GM21515 (cell line): ENCODE data around the gene FGFBP1.

Experiments used
- ATAC-seq: cut with Tn5 transposase; IDR thresholded peaks from one replicate; pipeline ENCODE4 v1.9.1; 2021; ENCODE audit not compliant: unreplicated experiment

FGFBP1 gene

DNA sequence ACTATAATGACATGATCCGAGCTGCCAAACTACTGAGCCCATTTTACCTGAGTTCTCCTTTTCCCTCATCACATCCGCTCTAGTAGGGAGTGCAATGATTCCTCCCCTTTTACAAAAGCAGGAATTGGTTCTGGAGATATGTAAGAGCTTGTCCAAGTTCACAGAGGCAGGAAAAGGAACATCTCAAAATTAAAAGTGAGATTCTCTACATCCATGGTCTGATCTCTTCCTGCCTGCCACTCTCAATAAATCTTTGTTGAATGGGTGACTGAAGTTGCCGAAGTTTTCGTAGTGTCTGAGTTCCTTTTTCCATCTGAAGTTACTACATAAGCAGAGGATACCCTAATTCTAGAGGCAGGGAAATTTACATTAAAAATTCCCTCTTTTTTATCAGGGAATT, at the start of gene FGFBP1:
FGFBP1 (minus strand) TSS at position 101 of the 400 bp plus-strand sequence. CDS start 2,108 bp downstream, outside the sequence.
- ATAC-seq = no peak

DNA sequence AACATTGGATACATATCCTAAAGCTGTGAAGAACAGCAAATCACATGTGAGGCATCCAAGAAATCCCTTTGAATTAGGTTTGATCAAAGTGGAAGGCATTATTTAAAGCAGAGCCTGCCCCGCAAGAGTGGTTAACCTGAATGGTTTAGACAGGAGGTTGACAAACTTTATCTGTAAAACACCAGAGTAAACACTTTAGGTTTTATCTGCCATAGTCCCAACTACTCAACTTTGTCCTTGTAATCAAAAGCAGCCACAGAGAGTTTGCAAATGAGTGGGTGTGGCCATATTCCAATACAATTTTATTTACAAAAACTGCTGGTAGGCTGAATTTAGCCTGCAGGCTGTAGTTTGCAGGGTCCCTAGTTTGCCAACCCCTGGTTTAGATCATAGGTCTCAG, 49.7 kb upstream of the FGFBP1 start:
- ATAC-seq = no peak

DNA sequence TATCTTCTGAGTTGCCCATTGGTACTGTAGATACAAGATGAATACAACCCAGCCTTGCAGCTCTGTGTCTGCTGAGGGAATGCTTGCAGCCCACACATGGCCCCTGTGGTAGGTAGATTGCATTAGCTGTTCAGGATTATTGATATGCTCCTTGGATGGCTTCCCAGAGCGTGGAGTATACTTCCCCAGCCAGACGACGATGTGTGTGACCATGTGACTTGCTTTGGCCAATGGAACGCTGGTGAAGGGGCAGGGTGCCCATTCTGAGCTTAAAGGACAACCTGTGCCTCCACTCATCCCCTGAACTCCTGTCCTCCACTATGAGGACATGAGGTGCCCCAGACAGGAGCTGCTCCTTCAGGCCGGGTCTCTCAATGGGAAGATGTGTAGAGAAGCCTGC, 48.4 kb upstream of the FGFBP1 start:
- no peak for ATAC-seq

DNA sequence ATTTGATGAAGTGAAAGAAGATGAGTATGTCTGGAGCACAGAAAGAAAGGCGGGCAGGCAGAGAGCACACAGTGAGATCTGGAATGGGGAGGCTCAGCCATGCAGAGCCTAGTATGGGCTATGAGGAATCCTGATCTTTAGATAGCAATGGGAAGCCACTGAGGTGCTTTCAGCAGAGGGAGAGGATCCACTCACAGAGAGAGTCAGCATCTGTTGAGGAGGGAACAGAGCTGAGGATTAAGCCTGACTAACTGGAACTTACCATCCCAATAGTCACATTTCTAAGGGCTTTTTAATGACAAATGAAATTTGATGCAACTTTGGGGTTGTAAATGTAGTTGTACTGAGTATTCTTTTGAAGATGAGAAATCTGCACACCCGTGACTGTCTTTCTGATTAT, 45.1 kb upstream of the FGFBP1 start:
- ATAC-seq = no peak

DNA sequence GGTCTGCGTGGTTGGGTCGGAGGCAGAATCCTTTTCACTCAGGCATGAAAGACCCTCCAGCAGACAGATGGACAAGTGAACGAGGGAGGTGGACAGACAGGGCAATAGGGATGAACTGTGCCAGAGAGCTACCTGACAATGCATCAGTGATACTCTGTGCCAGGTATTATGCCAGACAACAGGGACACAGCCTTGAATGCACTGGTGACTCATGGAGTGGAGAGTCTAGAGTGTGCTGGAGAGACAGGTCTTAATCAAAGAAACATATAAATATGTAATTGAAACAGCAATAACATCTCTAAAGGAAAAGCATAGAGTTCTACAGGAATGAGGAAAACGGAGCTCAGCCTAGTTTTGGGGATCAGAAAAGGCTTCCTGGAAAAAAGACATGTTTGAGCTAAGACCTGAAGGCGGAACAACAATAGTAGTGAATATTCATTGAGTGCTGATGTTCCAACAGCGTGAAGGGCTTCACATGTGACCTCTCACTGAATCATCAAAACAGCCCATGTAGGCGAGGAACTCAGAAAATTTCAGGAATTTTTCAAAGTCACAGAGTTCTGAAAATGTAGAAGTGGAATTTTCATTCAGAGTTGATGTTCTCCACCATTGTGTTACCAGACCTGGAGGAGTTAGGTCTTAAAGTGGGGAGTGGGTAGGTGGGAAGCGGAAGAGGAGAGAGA, 44.4 kb upstream of the FGFBP1 start:
- no peak for ATAC-seq

DNA sequence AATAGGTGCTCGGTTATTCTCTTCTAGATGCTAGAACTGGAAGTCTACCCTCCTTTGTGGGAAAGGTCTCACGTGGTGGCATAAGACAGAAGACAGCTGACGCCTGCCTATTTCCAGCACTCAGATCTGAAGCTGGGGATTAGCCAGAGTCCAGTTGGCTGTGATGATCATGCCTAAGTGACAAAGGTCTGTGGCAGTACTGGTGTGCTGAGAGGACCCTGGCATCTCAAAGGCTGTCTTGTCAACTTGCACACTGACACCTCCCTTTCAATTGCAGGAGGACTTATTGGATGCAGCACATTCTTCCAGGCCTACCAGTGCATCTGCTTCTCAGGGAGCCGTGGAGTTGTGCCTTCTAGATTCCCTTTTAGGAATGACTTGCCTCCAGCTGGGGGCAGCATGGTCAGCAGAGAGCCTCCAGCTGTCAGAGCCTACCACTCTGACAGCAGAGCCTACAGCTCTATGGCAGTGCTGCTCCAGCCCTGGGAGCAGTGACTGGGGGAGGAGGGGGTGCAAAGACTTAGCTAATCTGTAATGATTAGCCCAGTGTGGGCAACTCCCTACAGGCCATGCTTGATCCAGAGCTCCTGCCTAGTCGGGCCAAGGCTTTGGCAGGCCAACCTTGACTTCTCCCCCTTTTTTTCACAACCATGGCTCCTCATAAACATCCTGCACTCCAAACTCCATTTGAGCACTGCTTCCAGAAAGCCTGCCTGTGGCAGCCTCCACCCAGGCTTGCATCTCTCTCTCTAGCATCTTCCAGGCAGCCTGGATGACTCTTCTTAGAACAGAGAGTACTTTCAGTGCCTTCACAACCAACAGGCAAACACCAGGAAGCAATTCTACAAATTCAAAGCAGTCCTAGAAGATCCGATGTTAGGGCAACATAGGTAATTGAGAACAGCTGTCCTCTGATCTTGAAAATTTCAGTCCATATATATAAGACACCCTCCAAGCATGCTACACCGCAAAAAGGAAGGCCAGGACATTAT, 38.2 kb upstream of the FGFBP1 start:
- no peak for ATAC-seq

DNA sequence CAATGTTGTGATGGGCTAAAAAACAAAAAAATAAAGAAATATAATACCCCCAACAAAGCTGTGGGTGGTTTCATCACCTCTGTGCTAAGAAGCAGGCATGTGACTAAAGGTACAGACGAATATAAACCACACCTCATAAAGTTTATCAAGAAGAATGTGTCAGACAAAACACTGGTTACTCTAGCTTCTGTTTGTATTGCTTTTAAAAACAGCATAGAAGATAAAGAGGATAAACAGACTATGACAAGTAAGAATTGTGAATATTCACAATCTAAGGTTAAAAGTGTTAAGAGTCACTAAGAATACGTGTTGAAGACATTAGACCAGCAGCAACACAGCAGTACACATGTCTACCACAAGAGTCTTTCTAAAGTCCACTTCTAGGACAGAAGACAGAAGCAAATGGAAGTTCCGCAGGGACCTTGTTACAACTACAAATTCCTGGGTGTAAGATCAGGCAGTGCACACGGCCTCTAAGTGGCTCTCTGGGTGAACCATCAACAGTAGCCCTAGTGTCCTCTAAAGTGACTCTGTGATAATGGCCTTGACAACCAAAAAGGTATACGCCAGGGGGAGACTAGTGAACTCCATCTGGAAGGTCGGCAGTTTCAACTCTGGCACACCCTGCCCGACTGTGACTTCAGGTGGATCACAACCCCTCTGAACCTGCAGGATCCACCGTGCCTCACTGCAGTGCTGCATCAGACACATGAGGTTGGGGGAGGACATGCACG, 32.7 kb upstream of the FGFBP1 start:
- ATAC-seq = no peak

DNA sequence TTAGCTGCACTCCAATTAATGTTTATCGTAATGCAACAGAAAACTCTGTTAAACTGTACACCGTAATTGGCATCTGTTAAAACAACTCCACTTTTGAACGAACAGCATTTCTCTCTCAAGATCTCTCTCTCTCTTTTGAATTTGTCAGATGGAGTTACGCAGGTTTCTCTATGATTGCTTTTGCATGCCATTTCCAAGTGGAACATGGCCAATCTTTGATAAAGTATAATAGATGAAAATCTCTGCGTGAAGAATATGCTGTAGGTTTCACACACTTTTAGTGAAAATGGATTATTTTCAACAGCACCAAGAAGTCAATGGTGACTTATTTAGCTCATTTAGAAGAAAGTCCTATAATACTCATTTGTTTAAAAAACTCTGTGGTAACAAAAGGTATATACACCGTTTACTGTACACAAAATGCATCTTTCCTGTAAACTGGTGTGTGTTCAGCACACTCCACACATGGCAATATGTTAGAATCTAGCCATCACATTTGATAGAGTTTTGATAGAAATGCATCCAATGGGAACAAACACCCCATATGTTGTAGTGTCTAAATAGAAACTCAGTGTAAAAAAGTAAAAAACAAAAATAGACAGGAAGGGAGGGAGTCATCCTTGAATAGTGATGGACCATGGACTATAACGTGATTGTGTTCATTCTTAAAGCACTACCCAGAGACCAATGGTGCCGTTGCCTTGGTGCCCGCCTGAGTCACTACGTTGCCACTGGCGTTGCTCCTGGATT, 30.2 kb upstream of the FGFBP1 start:
- no peak for ATAC-seq

DNA sequence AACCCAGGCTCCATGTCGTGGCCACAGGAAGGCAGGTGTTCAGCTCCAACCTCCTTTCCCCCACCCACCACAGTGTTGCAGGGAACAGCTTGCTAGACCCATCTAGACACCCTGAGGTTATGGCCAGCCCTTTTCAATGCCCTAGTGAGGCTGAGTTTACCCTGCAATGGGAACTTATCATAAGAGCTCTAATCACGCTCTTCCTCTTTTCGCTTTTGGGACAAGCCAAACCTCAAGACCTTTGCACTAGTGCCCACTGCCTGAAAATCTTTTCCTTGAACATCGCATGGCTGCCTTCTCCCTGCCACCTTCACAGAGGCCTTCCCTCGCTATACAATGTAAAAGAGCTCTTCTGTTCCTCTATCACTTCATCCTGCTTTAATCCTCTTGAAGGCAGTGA, 26.8 kb upstream of the FGFBP1 start:
- no peak for ATAC-seq

DNA sequence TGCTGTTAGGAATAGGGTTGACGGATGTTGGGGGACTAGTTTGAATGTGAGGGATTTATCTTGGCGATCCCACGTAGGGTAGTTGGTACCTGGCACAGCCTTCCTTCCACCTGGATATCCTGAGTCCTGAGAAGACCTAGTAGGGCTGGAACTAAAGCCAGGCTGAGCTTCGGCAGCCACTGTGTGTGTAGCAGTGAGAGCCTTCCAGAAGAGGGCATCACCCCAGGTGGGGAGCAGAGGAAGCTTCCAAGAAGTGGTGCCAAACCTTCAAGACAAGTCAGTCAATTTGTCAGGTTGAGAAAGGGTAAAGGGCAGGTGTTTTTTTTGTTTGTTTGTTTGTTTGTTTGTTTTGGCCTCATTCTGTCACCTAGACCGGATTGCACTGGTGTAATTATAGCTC, 25.6 kb upstream of the FGFBP1 start:
- ATAC-seq = no peak

DNA sequence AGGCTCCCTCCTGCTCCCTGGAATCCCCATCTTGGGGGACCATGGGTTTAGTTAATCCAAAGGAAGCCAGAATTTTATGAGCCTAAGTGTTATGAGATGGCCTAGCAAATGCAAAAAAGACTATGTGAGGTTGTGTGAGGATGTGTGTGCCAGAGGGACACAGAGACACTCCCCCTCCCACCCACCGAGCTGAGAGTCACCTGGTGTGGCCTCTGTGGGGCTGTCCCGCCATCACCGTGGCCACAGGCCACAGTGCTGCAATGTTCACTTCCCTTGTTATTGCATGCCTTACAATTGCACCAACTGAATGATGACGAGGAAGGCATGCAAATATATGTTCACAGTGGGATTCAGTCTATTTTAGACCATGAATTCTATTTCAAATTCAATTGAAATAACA, 25.0 kb upstream of the FGFBP1 start:
- peak; percentile 79 for ATAC-seq

DNA sequence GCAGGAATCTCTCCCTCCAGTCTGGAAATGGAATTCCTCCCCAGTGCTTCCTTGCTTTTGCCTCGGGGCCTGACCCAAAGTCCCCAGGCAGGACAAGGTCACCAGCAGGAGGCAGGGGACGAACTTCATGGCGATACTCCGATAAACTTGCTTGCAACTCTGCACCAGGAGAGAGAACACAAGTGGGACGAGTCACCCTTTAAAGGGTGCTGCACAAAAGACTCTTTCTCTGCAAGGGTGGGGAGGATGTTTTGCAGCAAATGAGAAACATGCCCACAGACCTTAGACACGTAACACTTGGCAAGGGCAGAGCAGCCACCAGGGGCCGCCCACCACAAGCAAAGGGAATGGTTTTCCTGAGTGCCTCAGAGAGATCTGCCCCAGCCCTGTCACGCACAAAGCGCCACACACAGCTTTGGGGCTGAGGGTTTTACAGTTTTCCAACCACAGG, 24.5 kb upstream of the FGFBP1 start, which contains the start of gene FGFBP2:
FGFBP2 (minus strand) TSS at position 175 of the 451 bp plus-strand sequence; CDS start at position 129, 46 bp downstream.
- ATAC-seq = peak; percentile 30

DNA sequence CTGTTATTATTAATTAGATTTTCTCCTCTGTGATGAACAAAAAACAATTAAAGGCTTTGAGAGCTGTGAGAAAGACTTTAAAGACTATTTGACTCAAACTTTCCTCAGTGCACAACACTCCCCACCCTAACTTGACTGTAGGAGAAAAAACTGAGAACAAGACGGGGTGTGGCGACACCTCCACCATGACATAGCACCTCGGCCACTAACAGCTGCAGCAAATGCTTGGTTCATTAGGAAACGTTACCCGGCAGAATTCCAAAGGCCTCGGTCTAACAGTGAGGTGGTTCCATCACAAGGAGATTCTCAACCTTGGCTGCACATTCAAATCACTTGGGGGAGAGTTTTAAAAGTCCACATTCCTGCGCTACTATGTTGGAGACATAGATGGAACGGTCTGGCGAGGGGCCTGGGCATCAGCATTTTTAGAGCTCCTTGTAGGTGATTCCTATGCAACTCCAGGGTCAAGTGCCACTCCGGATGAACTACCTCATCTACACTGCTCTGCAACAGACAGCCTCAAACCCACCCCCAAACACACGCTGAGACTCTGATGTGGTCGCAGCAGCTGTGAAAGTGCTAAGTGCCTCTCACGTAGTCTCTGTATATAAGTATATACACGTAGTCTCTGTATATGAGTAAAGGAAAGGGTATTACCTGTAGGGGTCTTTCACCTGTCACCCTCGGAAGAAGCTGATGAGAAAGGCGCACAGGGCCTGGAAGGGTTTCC, 23.4 kb upstream of the FGFBP1 start:
- no peak for ATAC-seq

DNA sequence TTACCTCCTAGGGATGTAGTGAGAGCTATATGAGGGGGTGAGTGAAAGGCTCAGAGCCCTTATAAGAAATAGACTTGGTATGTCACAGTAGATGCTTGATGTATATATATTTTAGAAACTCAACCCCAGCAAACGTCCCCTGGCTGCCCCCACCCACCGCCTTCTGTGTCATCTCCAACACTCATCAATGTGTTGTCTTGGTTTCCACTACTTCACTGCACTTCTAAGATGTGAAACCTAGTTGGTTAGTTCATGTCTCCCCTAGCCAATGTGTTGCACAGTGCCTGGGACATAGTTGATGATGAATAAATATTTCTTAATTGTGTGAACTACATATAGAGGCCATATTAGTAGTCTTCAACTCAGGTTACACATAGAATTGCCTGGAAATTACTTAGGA, 20.0 kb upstream of the FGFBP1 start:
- ATAC-seq = no peak

DNA sequence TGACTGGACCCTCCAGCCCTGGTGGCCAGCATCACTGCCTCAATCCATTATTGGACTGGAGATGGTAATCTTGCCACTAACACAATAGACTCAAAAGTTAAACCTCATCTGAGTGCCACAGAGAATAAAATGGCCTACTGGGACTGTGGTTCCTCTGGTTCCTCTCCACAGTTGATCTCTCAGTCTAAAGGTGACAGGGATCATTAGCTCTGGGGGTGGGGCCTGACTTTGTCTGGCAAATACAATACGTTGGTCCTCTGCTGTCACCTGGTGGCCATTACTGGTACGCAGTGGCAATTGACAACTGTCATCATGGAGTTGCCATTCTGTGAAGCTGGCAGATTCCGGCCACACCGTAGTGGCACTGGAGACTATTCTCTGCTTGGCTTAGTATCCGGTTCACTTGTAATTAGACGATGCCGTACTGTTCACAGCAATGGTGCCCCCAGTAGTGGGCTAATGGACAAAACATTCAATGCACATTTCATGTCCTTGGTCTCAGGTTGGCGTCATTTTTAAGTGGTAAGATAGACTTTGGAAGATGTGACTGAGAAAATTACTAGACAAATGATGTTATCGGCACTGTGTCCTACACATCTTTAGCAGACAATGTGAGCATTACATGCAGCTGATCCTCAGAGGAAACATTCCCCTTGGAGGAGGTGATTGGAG, 17.8 kb upstream of the FGFBP1 start:
- peak; percentile 91 for ATAC-seq

DNA sequence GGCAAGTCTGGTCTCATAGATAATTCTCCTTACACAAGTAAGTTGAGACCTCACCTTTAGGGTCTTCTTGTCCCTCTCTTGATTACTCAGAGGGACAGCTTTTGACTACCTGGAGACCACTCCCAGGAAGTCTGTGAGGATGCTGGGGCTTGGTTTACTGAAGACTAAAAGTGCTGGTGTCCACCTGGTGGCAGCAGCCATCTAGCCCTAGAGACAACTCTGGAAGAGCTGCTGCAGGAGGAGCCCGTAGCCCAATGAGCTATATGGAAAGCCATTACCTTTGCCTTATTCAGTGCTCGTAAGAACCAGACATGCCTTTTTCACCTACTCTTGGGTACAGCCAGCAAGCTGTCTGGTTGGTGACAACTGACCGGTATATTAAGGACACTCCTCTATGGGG, 17.1 kb upstream of the FGFBP1 start:
- ATAC-seq = no peak

DNA sequence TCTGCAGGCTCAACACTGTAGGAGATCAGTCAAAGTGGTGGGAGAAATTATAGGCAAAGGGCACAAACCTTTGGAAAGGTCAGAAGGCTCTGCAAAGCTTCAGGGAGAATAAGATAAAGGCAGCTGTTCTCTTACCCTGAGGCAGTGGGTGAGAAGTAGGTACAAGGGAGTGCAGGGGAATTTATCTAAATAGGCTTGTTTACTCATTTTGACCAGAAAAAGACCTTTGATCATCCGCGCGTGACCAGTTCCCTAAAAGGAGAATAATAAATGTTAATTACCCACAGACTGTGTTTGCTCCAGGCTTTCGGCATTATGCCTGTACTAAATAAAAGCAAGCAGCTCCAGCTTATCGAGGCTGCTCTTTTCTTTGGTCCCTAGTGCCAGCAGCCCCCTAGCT, 15.1 kb upstream of the FGFBP1 start:
- no peak for ATAC-seq

DNA sequence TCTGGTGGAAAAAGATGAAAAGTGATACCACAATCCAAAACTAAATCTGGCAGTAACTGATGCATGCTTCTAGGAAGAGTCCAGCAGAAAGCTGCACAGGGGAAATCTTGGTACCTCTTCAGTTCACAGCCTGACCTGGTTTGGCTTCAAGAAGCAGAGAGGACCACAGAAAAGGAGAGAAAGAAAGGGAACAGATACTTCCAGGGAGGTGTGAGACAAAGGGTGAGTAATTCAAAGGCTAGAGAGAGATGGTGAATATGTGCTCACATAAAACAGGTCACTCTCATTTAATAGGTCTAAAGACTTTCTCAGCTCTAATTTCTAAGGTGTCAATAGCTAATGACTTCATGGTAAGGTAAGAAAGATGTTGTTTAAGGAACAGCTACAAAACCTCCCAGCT, 13.2 kb upstream of the FGFBP1 start:
- ATAC-seq = no peak

DNA sequence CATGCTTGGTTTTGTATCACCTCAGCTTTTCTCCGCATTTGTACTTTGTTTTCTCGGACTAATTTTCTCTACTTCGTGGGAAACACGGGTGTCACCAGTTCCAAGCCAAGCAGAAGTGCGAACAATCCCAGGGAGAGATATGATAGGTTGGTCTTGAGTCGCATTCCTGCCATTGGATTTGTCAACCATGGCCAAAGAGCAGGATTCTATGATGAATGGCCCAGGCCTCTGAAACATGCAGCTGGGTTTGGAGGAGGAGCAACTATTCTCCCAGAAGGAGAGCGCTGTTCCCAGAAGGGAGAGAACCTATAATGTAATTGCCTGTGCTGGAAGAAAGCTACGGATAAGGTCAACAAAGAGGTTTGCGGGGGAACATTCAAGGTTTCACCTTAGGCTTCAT, 10.3 kb upstream of the FGFBP1 start:
- ATAC-seq = no peak
